SKM-1 (cell line): ENCODE results near the gene ANGPT4.

Experiments
- DNase-seq: peaks from one replicate; lab custom pipeline; 2025; ENCODE audit not compliant: unreplicated experiment; lab: John Stamatoyannopoulos, UW

The ANGPT4 gene

DNA sequence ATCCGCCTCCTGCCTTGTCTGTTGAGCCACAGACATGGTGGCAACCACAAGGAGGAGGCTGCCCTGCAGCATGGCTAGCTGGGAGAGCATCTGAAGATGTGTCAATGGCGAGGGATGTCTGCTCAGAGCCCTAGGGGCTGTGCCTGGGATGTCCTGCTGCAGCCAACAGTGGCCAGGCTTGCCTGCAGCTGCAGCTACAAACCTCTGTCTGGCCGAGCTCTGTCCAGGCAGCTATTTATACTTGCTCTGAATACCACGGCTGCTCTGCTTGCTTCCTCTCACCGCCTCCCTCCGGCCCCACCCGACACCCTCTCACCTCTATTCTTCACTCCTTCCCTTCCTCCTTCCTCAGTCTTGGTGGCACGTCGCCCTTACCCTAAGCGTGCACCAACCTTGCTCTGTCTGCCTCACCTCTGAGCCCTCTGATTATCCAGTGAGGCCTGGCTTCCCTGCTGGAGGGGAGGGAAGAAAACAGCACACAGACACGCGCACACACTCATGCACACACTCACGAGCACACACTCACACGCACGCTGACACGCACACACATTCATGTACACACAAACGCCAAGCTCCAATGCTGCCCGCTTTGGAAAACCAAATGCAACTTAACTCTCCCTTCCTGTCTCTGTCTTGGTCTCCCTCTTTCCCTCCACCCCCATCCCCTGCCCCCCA, at the start of gene ANGPT4:
ANGPT4 (minus strand) TSS at position 210 of the 675 bp plus-strand sequence; CDS start at position 90, 120 bp downstream.
- DNase-seq, result no peak

DNA sequence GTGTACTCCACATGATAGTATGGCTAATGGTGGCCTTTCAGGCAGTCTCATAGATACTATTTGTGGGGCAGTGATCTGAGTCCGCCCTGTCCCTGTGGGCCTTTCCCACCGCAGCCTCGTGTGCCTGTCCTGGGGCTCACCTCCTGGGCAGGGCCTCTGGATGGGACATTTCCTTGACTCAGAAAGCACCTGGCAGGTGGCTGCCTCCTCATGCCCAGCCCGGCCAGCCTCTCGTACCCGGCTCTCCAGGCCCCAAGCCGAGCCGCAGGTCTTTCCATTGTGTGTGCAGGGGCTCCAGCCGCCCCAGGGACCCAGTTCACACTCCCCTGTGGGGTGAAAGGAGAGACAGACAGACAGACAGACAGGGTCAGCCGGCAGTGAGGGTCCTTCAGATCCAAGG, 47.7 kb upstream of the ANGPT4 start:
- DNase-seq, result no peak

GRCh38 chr20:962683-963082, 46.5 kb upstream of the ANGPT4 start:
- DNase-seq, result no peak

GRCh38 chr20:962223-962622, 46.1 kb upstream of the ANGPT4 start:
- no peak for DNase-seq

DNA sequence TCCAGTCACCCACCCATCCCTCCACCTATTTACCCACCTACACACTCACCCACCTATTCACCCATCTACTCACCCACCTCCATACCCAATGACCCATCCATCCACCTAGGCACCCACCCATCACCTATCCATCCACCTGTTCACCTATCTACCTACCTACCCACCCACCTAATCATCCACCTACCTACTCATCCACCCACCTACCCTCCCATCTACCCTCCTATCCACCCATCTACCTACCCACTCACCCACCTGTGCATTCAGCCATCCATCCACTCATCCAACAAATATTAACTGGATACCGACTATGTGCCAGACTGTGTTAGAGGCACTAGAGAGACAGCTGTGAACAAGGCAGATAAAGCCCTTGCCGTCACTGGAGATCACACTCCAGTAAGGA, 45.6 kb upstream of the ANGPT4 start:
- no peak for DNase-seq

DNA sequence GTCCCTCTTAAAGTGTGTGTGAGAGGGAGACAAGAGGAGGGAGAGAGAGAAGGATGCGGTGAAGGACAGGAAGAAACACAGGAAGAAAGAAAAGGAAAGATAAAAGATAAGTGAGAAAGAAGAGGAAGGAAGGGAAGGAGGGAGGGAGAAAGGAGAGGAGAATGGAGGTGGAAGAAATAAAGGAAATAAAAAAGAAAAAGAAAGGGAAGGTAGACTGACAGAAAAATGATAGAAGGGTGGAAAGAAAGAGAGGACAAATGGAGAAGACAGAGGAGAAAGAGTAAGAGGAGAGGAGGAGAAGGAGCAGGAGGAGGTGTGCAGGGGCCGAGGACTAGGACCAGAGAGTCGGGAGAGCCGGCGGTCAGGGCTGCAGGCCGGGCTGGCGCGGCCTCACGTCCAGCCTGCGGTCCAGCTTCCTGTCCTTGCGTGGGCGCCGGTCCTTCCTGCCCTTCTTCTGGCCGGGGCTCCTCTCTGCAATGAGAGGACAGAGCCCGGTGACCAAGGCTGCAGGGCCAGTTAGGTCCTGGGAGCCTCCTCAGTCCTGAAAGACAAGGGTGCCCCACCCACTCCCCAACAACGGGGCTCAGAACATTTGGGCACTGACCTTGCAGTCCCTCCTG, 44.0 kb upstream of the ANGPT4 start:
- DNase-seq, result no peak

GRCh38 chr20:958936-959815, 43.0 kb upstream of the ANGPT4 start:
- no peak for DNase-seq

DNA sequence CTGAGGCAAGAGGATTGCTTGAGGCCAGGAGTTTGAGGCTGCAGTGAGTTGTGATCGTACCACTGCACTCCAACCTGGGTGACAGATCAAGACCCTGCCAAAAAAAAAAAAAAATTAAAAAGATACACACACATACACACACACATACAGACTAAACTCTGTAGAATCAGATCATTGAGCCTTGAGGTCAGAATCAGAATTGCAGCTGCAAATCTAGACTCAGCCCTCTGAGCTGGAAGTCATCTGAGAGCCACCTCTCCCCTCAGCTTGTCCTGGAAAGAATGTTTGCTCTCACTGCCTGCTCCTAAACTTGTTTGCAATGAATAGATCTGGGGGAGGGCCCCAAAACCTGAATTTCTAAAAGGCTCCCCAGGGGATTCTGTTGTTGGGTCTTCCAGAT, 41.4 kb upstream of the ANGPT4 start:
- DNase-seq, result no peak

GRCh38 chr20:956330-956951, 40.3 kb upstream of the ANGPT4 start:
- peak; percentile 3 for DNase-seq

DNA sequence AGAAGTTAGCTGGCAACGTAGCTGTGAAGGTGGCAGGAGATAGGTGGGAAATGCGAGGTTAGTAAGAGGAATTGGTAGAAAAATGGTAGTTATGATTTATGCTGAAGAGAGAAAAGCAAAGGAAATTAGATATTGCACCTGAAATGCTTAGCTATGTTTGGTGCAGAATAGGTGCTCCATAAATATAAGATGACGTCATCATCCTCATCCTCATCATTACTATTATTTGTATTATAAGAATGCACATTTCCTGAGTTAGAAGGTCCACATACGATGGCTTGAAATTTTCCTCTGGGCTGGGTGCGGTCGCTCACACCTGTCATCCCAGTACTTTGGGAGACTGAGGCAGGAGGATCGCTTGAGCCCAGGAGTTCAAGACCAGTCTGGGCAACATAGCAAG, 39.5 kb upstream of the ANGPT4 start:
- no peak for DNase-seq

DNA sequence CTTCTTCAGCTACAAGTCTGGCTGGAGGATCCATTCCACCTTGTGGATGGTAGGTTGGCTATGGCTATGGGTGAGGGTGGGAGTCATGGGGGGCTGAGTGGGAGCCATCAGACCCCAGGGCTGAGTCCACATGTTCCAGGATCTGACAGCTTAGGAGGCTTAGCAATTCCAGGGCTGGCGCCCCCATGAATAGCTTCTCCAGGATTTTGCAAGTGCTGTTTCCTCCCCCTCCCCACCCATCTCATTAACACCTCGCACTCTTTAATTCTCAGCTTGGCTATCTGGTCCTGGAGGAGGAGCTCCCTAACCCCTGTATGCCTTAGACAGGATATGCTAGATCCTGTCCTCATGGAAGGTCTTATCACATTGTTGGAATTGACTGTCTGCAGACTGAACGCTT, 39.0 kb upstream of the ANGPT4 start:
- DNase-seq, result no peak

DNA sequence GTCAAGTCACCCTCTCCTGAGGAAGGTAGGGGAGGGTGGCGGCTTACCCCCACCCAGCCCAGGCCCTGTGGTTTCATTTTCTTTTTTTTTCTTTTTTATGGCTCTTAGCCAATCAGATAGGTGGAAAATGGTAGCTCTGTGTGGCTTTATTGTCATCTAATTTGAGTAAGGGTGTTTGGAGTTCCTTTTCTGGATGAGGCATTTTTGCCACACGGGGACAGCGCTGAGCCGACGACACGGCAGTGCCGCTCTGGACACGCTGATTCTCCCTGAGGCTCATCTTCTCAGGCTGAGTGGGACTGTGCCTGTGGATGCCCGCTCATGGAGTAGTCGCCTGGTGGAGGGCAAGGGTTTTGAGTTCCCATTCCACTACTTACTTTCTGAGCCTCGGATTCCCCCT, 37.6 kb upstream of the ANGPT4 start:
- DNase-seq, result no peak

DNA sequence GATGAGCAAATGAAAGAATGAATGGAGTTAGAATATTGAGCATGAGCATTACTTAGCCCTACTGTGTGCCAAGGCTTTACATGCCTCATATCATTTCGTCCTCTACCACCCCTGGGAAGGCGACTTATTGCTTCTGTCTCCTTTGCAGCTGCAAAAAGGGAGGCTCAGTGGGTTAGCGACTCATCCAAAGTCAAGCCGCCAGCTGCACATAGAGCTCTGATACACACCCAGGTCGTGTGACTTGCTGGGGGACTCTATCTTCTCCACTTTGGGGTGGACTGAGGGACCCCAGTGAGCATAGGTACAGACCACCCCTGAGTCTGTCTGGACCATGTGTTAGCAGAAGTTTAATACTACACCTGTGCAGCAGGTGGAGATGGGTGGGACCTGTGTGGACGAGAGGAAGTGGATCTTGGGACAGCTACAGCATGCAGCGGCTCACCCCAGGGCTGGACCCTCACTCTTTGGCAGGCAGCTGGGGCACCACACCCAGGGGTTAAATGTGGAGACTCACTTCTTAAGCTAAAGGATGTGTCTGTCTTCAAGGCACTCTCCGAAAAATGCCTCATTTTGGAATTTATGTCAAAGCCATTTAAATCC, 36.2 kb upstream of the ANGPT4 start:
- DNase-seq, result no peak

DNA sequence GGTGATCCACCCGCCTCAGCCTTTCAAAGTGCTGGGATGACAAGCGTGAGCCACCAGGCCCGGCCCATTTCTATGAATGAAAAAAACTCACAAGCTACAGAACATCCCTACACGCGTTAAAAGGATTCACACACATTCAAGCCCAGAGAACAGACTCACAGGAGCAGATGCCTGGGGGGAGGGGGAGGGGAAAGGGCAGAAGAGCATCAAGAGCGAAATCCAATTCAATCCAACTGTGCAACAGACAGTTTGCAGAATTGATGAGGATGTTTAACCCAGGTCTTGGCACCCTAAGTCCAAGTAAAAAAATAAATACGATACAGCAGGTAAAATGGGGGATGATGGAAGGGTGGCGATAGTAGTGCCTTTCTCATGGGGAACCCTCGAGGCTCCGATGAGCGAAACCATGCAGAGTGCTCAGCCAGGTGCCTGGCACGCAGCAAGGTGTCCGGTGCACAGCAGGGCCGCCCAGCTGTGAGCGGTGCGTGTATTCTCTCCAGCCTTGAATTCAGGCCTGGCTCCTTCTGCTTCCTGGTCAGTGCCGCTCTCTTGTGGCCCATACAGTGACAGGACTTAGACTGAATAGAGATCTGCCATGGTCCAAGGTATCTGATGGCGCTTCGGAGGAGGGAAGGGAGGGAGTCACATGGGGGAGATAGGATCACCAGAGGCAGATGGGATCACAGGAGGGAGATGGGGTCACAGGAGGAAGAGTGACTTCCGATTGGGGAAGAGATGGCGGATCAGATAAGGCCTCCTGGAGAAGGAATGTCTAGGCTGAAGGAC, 35.4 kb upstream of the ANGPT4 start:
- no peak for DNase-seq

DNA sequence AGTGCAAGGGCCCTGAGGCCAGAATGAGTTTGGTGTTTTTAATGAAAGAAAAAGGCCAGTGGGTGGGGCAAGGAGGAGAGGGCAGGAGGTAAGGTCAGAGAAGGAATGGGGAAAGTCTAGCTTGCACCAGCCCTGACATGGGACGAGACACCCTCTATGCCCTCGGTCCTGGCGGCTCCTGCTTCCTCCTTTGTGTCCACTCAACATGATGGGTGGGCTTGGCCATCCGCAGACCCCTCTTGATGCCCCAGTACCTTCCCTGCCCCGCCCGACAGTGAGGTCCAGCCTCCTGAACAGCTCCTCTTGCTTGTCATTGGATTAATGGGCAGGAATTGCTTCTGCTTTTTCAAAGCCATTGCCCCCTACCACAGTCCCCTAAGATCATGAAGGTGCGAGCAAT, 33.6 kb upstream of the ANGPT4 start:
- DNase-seq, result no peak

- DNase-seq, result no peak
Observed at GRCh38 chr20:946826-947225, 30.7 kb upstream of the ANGPT4 start.

DNA sequence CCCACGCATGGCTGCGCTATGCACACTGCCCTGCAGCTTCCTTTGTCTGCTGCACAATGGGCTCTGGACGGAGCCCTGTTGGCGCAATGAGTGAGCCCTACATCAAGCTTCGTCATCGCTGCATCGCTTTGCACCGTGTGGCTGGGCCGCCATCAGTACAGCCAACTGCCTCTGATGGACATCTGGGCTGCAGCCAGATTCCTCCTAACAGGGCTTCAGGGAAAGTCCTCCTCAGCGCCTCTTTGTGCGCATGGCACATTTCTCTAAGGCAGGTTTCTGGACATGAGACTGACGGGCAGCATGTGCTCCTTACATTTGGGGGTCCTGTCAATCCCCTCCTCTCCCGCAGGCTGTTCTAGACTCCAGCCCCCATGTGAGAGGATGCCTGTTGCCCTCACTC, 29.7 kb upstream of the ANGPT4 start:
- DNase-seq, result no peak

GRCh38 chr20:944774-945410, 28.8 kb upstream of the ANGPT4 start:
- no peak for DNase-seq

DNA sequence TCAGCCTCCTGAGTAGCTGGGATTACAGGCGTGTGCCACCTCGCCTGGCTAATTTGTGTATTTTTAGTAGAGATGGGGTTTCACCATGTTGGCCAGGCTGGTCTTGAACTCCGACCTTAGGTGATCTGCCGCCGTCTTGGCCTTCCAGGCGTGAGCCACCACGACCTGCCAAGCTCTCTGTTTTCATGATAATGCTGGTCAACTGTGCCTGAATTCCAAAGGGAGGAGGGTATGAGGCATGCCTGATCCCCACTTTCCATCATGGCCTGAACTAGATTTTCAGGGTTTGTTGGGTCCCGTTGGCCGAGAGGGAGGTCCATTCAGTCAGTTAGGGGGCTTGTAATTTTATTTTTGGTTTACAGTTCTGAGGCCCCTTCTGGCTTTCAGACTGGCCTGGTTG, 28.0 kb upstream of the ANGPT4 start:
- no peak for DNase-seq

DNA sequence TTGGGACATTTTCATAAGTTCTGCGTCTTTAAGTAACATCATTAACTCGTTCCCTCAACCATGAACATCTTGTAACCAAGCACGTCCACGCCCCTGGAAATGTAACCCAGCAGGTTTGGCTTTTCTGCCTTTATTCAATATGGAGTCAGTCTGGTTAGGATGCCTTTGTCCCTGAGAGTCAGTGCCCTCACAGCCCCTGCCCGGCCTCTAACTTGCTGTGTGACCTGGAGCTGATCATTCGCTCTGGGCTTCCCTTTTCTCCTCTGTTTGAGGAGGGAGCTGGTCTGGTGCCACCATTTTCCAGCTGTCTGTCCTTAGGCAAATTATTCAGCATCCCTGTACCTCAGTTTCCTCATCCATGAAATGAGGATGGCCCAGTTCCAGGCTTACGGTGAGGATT, 26.5 kb upstream of the ANGPT4 start:
- DNase-seq, result no peak
